SU-DHL-6 (cell line): ENCODE data around the gene TEX35.

Experiments used
- H2AFZ ChIP-seq: fragments of 200-600 bp; sonication (generic); 2 replicates; pipeline ENCODE4 v1.6.1; 2014; ENCODE audit warnings: low read depth, mild to moderate bottlenecking, moderate library complexity, mixed read lengths, antibody characterized with exemption, low read length; ENCODE audit not compliant: severe bottlenecking
- H3F3A ChIP-seq: fragments of 200-600 bp; shearing (Covaris generic); 2 replicates; pipeline ENCODE4 v1.6.0; 2016; ENCODE audit warnings: antibody characterized with exemption, mild to moderate bottlenecking; ENCODE audit not compliant: insufficient read depth
- H3K27ac ChIP-seq: fragments of 200-600 bp; sonication (generic); 2 replicates; pipeline ENCODE4 v1.5.1; 2016; ENCODE audit warnings: low read depth, mild to moderate bottlenecking, low read length, moderate library complexity, mixed read lengths
- H3K27me3 ChIP-seq: fragments of 200-600 bp; sonication (generic), shearing (Covaris generic); 2 replicates; pipeline ENCODE4 v1.6.0; 2014; ENCODE audit warnings: mild to moderate bottlenecking, low read length
- H3K36me3 ChIP-seq: fragments of 200-600 bp; sonication (generic); 2 replicates; pipeline ENCODE4 v1.6.1; 2014; ENCODE audit warnings: mild to moderate bottlenecking, low read length, mixed read lengths
- H3K4me2 ChIP-seq: fragments of 300-600, 200-600 bp; shearing (Covaris generic), sonication (generic); 2 replicates; pipeline ENCODE4 v1.6.0; 2014; ENCODE audit warnings: low read length, low read depth, mild to moderate bottlenecking; ENCODE audit not compliant: poor library complexity, severe bottlenecking
- H3K4me3 ChIP-seq: fragments of 200-600 bp; sonication (generic); 2 replicates; pipeline ENCODE4 v1.5.1; 2014; ENCODE audit warnings: antibody characterized with exemption, low read length, mild to moderate bottlenecking, mixed read lengths; ENCODE audit not compliant: insufficient read depth, poor library complexity, severe bottlenecking
- H3K79me2 ChIP-seq: fragments of 200-600 bp; sonication (generic); 2 replicates; pipeline ENCODE4 v1.6.1; 2014; ENCODE audit warnings: mild to moderate bottlenecking, low read length, moderate library complexity; ENCODE audit not compliant: insufficient read depth
- H3K9ac ChIP-seq: fragments of 200-600 bp; sonication (generic); 2 replicates; pipeline ENCODE4 v1.7.0; 2014; ENCODE audit warnings: mild to moderate bottlenecking, low read length
- H3K9me2 ChIP-seq: fragments of 200-600 bp; sonication (generic); replicated peaks from 2 replicates; pipeline ENCODE4 v1.6.1; 2014; ENCODE audit warnings: low read length; ENCODE audit not compliant: insufficient read depth
- H3K9me3 ChIP-seq: fragments of 200-600 bp; sonication (generic); 2 replicates; pipeline ENCODE4 v1.6.1; 2014; ENCODE audit warnings: low read length, mixed read lengths; ENCODE audit not compliant: insufficient read depth
- H4K20me1 ChIP-seq: fragments of 200-600 bp; sonication (generic); 2 replicates; pipeline ENCODE4 v1.6.1; 2014; ENCODE audit warnings: low read depth, mild to moderate bottlenecking, antibody characterized with exemption, low read length, moderate library complexity, mixed read lengths
- CTCF ChIP-seq: fragments of 200-600 bp; sonication (generic); IDR thresholded peaks from one replicate; pipeline ENCODE4 v1.5.1; 2017; ENCODE audit warnings: antibody characterized with exemption, mild to moderate bottlenecking, low read length, moderate library complexity; ENCODE audit not compliant: insufficient read depth, poor library complexity, severe bottlenecking
- EZH2phosphoT487 ChIP-seq: fragments of 200-600 bp; sonication (generic), shearing (Covaris generic); conservative IDR thresholded peaks from 2 replicates; pipeline ENCODE4 v1.6.1; 2018; ENCODE audit warnings: mild to moderate bottlenecking, antibody characterized with exemption, low read length, moderate library complexity, mixed read lengths

Gene TEX35

DNA sequence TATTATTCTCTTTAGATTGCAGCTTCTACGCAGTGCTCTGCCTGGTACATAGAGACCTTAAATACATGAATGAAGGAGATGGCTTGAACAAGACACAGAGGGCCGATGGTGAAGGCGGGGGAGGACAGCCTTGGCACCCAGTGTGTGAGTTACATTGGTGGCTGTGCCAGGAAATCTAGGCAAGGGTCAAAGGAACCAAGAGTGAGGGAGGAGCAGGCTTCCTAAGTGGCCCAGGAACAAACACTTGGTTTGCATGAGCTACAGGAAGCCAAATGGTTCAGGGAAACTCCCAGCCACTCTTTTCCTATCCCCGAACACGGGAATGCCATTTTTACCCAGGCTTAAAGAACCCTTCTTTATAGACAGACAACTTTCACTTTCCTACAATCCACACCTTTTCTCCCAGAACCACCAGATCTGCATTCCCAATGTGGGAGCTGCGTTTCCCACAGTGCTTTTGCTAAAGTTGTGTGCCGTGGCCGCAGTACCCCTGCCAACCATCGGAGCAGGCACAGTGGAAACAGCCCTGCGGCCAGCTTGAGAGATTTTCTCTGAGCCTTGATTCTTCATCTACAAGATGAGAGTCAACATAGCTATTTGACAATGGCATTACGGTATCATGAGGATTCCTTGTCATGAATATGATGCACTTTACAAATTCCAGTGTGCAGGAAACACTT, 12.7 kb upstream of the TEX35 start:
- no peak overlapping the region for H2AFZ ChIP-seq
- H3K9me3 ChIP-seq, result no peaks in the 10 kb centered on the region
- no peak overlapping the region for H3K4me2 ChIP-seq

DNA sequence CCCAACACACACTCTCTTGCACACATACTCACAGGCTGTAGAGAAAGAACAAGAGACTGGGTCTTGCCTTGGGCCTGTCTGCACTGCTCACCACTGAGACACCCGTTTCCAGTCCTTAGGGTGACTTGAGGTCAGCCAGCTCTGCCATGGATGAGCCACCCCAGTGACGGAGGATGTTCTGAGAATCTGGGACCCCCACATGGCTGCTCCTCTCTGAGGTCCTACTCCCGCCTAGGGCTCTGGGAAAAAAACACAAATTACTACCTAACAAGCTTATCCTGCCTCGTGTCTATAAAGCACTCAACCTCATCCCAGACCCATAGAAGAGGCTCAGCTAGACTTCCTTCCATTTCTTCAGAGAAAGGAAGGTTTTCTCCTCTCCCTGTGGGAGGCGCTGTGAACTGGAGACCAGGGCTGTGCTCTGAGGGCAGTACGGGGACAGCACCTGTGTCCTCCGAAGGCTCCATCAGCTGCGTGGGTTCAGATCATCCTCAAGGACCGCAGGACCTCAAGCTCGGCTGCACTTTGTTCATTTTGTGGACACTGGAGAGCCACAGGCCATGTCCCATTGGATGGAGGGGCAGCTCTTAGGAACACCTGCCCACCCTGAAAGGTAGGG, 11.9 kb upstream of the TEX35 start:
- no peaks in the 10 kb centered on the region for H3F3A ChIP-seq
- TF ChIP-seq EZH2phosphoT487 (no peak), CTCF (no peak)
- no peak overlapping the region for H3K27ac ChIP-seq
- H3K79me2 ChIP-seq, result no peaks in the 10 kb centered on the region
- no peak overlapping the region for H2AFZ ChIP-seq
- no peaks in the 10 kb centered on the region for H3K36me3 ChIP-seq
- no peak overlapping the region for H3K9ac ChIP-seq
- no peak overlapping the region for H3K4me3 ChIP-seq
- H3K9me2 ChIP-seq, result no peaks in the 10 kb centered on the region
- H3K27me3 ChIP-seq, result no peaks in the 10 kb centered on the region
- H3K9me3 ChIP-seq, result no peaks in the 10 kb centered on the region
- no peak overlapping the region for H3K4me2 ChIP-seq
- H4K20me1 ChIP-seq, result no peaks in the 10 kb centered on the region

More for the DNA sequence above, 12.7 kb upstream of the TEX35 start:
- no peaks in the 10 kb centered on the region for H3K9me2 ChIP-seq
- no peak overlapping the region for H3K9ac ChIP-seq
- no peak overlapping the region for H3K4me3 ChIP-seq
- no peaks in the 10 kb centered on the region for H3F3A ChIP-seq
- no peaks in the 10 kb centered on the region for H3K36me3 ChIP-seq
- no peak overlapping the region for H3K27ac ChIP-seq
- H4K20me1 ChIP-seq, result no peaks in the 10 kb centered on the region
- H3K79me2 ChIP-seq, result no peaks in the 10 kb centered on the region
- H3K27me3 ChIP-seq, result no peaks in the 10 kb centered on the region
- TF ChIP-seq EZH2phosphoT487 (no peak), CTCF (no peak)

GRCh38 chr1:178501705-178502329, 11.1 kb upstream of the TEX35 start:
- no peak overlapping the region for H2AFZ ChIP-seq

More at GRCh38 chr1:178501705-178502329, 11.1 kb upstream of the TEX35 start:
- no peaks in the 10 kb centered on the region for H3K9me3 ChIP-seq
- no peak overlapping the region for H3K4me3 ChIP-seq
- TF ChIP-seq EZH2phosphoT487 (no peak), CTCF (peak; percentile 89)
- H3K4me2 ChIP-seq, result no peak overlapping the region
- no peaks in the 10 kb centered on the region for H3K79me2 ChIP-seq
- no peaks in the 10 kb centered on the region for H3K36me3 ChIP-seq
- H3K9ac ChIP-seq, result no peak overlapping the region
- H3K9me2 ChIP-seq, result no peaks in the 10 kb centered on the region
- H3F3A ChIP-seq, result no peaks in the 10 kb centered on the region
- no peaks in the 10 kb centered on the region for H4K20me1 ChIP-seq
- no peaks in the 10 kb centered on the region for H3K27me3 ChIP-seq
- no peak overlapping the region for H3K27ac ChIP-seq
